Activated CD4-positive, alpha-beta T cell treated with anti-CD3 and anti-CD28 coated beads, Interleukin-2, Interleukin-4, amounts not matched to agents 100 ng/mL and 50 ng/mL, durations not matched to agents 16 hours and 8 hours (primary cell): ENCODE data around the gene ERC1.
A peak's percentile ranks its signal among the peaks of the same experiment; 100 is the strongest.

Experiments
- DNase-seq: peaks from one replicate; pipeline ENCODE4 v3.0.0-alpha.2; 2020; ENCODE audit warnings: low spot score

ERC1 gene

GRCh38 chr12:1356285-1356684, 365.3 kb downstream of the ERC1 start:
- DNase-seq, result no peak

- DNase-seq, result no peak
Measured at GRCh38 chr12:1357171-1357570, 366.1 kb downstream of the ERC1 start.

DNA sequence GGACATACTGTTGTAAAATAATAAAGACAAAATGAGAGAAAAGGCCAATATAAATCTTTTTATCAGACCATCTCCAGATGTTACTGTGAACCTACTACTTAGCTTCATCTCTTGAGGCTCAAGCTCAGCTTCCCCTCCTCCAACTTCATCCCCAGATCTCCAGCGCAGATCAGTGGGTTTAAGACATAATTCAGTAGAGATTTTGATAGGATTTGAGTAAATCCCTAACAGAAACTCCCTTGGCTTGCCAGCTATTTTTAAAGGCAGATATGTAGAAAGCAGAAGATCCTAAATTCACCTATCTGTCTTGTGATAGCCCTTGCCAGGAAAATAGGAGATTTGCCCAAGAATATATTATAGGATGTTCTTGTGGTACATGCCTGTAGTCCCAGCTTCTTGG, 366.7 kb downstream of the ERC1 start:
- no peak for DNase-seq

GRCh38 chr12:1360441-1361210, 369.6 kb downstream of the ERC1 start:
- DNase-seq, result no peak

DNA sequence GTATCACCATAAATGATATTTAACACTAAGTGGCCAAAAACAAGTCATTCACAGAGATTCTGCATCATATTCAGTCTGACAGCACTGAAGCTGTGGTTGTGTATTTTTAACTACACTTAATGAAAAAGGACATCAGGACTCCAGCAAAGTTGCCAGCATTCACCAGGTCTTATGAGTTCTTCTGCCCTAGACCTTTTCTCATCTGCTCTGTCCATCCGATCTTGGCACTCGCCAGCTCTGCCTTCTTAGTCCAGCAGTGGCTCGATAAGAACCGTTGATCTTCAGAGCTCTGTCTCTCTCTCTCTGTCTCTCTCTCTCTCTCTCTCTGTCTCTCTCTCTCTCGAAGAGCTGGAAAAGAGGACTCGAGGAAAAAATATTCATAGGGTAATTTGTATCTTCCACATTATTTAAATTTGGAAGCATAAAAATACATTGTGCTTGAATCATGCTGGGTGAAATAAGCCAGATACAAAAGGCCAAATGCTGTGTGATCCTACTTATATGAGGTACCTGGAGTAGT, 371.2 kb downstream of the ERC1 start:
- DNase-seq, result no peak

DNA sequence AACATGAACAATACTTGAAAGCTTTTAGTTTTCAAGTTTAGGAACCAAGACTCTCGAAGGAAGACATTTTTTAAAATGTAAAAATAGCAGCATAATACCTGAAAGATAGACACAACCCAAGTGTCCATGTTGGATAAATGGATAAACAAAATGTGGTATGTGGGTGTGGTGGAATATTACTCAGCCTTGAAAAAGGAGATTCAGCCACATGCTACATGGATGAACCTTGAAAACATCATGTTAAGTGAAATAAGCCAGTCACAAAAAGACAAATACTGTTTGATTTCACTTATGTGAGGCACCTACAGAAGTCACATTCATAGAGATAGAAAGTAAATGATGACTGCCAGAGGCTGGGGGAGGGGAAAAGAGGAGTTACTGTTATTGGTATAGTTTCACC, 374.7 kb downstream of the ERC1 start:
- DNase-seq, result no peak

DNA sequence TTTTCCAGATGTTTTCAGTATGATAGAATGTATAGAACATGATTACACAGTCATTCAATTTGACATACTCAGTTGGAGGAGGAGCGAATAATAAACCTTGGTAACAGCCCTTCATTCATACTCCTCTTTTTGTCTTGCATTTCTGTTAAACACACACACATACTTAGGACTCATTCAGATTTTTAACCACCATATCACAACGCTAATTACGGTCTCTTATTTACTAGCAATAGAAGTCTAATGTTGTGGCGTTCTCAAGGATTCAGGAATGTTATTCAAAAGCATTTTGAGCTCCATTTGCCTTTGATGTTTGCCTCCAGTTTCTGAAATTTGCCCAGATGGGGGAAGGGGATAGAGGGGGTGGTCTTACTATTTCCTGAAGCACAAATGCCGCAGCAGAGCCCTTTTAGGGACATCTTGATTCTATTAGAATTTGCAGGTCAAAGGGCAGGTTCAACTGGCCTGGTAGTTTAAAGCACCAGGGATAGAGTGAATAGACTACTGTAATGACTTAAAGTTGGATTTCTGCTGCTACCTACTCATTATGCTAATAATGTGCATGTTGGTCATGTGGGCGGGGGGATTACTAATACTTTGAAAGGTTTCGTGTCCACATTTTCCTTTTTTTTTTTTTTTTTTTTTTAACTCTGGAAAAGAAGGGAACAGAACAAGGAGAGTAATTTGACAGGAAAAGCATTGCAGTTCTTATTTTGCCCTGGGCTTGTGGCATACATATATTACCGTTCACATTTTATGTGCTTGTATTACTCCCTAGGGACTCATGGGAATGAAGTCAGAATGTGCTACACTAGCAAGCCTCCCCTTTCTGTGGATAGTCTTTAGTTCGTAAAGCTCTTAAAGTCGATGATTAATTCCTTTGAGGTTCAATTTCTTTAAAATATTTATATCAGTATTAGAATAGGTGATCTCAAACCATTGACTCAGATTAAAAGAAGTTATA, 376.6 kb downstream of the ERC1 start:
- no peak for DNase-seq

DNA sequence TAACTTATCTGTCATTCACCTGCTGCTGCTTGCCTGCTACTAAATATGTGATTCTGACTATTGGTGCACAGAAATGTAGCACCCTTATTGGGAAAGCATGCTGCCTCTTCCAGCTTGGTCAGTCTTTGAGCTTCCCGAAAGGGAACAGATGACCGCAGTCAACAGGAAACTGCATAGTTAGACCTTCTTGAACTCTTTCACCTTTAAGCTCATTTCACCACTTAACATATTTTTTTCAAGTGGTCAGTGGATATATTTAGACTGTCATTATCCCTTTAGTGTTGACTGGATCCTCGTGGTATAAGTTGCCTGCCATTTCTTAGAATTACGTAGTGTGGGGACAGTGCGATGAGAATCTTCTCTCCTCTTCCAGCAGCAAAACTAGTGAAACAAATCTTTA, 378.4 kb downstream of the ERC1 start:
- no peak for DNase-seq

GRCh38 chr12:1369938-1370500, 379.0 kb downstream of the ERC1 start:
- no peak for DNase-seq

GRCh38 chr12:1373901-1374735, 383.1 kb downstream of the ERC1 start:
- DNase-seq, result no peak

DNA sequence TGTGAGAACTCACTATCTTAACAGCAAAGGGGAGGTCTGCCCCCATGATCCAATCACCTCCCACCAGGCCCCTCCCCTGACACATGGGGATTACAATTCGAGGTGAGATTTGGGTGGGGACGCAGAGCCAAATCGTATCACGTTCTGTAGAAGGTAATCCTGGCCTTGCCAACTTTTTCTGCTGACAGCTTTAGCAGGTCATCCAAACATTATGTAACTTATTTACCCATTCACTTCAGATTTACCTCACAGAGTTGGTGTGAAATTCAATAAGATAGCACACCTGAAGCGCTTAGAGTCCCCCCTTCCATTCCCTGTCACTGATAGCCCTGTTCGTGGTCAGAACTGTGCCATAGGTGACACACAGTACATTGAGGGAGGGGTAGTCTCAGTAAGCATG, 384.3 kb downstream of the ERC1 start:
- DNase-seq, result no peak

GRCh38 chr12:1377117-1377516, 386.1 kb downstream of the ERC1 start:
- no peak for DNase-seq

DNA sequence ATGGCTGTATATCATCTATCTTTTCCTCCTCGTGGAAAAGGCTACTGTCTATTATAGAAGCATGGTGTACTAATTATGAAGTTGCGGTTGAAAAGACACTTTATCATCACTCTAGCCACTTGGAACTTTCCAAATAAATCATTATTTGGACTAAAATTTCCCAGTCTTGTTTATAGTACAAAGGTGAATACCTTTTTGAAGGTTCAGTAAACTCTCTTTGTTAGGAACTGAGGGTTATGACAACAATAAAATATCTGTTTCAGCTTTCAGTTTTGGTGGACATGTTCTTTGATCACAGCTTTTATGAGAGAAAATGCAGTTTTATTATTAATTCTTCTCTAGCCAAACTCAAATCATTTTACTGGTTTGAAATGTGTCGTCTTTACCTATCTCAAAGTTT, 386.7 kb downstream of the ERC1 start:
- DNase-seq, result no peak

DNA sequence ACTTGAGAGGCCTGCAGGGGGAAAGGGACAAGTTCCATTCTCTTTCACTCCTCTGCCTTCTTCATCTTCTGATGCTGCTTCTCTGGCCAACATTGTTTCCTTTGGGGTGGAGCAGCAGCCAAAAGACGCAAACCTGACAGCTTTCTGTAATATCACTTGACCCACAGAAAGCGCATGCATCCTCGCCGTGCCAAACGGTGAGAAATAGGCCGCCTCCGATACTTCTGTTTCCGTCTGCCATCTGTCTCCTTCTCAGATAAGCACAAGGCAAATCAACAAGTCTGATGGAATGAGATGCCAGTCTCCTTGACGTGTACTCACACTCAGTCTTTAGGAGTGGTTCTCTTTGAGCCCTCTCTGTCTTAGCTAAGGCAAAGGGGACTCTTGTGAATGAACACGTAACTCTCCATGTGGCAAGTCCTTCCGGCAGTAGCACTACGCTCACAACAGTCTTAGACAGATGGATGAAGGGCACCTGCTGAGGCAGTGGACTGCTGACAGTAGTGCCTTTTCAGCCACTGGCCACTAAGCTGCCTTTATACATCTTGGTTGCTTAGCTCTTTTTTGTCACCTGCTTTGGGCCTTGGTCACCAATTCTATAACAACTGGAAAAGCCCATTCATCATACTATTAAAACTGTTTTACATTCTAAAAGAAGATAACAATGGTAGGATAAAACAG, 389.3 kb downstream of the ERC1 start:
- no peak for DNase-seq

GRCh38 chr12:1382151-1382550, 391.1 kb downstream of the ERC1 start:
- DNase-seq, result no peak

DNA sequence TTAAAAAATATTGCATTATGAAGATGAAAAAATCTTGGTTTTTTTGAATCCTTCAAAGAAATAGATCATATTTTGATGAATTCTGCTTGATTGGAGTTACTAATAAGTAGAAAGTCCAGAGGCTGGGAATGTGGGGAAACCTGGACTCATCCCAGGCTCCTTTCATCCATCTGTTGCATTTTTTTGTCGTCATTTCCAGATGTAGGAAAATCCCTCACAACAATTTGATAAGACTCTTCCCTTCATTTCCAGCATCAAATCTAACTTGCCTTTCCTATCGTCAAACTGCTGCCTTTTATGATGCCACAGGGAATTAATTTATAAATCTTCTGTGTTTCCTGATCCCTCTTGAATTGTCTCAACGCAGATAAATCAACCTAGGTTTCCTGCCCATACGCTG, 391.8 kb downstream of the ERC1 start:
- DNase-seq, result no peak

DNA sequence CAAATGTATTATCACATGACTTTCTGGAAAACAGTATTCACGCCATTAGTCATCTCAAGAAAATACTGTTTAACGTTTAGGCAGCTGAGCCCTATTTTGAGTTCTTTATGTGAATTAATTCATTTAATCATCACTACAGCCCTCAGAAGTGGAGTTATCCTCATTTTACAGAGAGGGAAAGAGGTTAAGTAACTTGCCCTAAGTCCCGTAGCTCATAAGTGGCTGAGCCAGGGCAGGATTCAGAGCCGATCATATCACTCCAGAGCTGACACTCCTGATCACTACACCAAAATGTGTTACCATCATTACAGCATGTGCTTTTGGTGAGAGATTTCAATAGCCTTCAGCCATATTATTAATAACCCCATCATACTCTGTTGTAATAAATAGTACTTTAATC, 392.7 kb downstream of the ERC1 start:
- peak; percentile 6 for DNase-seq

DNA sequence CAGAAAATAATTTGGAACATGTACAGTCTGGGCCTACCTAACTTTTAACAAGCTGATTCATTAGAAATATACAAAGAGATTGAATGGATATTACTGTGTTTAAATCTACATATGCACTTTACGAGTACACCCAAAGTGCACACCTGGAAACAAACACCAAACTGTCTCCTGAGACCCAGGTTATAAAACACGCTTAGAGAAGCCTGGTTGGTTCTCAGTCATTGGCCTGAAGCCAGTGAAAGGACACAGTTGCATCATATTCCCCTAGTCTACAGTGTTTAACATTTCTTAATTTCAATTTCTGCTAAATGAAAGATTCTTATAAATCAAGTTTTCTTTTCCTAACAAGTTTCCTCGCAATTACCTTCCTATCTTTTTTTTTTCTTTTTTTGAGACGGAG, 393.9 kb downstream of the ERC1 start:
- no peak for DNase-seq

GRCh38 chr12:1391722-1392121, 400.7 kb downstream of the ERC1 start:
- no peak for DNase-seq

DNA sequence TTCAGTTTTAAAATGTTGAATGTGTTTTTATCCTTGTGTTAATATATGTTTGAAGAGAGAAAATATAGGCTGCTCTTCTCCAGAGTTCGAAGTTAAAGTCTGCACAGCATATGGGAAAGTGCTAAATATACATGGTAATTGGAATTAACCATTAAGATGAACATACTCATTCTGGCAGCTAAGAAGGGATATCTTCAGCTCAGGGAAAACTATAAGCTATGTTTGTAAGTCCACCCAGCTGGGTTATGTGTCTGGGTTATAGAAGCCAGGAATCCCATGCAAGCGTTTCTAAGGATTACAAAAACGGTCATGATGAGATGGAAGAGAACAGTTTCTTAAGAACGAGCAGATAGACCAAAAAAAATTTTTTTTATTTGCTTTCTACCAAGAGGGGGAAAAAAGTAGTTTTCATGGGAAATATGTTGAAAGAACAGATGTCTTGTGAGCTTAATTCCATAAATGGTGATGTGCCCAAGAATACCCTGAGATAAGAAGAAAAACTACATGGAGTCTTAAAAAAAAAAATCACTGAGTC, 404.5 kb downstream of the ERC1 start:
- DNase-seq, result no peak

GRCh38 chr12:1398673-1399072, 407.6 kb downstream of the ERC1 start:
- DNase-seq, result no peak
